Measurements from ENCODE around the gene TMEM72.

- no peak for TF ChIP-seq ZNF70 (CRISPR knock-in tag; IDR thresholded peaks at IDR 0.05)
- TF ChIP-seq TCF4 (CRISPR knock-in tag; IDR thresholded peaks at IDR 0.05; ENCODE audit: borderline replicate concordance), result no peak
- TF ChIP-seq, protein P1, sequence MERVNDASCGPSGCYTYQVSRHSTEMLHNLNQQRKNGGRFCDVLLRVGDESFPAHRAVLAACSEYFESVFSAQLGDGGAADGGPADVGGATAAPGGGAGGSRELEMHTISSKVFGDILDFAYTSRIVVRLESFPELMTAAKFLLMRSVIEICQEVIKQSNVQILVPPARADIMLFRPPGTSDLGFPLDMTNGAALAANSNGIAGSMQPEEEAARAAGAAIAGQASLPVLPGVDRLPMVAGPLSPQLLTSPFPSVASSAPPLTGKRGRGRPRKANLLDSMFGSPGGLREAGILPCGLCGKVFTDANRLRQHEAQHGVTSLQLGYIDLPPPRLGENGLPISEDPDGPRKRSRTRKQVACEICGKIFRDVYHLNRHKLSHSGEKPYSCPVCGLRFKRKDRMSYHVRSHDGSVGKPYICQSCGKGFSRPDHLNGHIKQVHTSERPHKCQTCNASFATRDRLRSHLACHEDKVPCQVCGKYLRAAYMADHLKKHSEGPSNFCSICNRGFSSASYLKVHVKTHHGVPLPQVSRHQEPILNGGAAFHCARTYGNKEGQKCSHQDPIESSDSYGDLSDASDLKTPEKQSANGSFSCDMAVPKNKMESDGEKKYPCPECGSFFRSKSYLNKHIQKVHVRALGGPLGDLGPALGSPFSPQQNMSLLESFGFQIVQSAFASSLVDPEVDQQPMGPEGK (CRISPR knock-in tag; IDR thresholded peaks at IDR 0.05; ENCODE audit: borderline replicate concordance), result no peak
- no peak for TF ChIP-seq CSDC2 (CRISPR knock-in tag; IDR thresholded peaks at IDR 0.05)
- TF ChIP-seq TSHZ2 (CRISPR knock-in tag; IDR thresholded peaks at IDR 0.05), result no peak
- no peak for TF ChIP-seq ZFP30 (CRISPR knock-in tag; IDR thresholded peaks at IDR 0.05)
- no peak for TF ChIP-seq POU6F1 (CRISPR knock-in tag; IDR thresholded peaks at IDR 0.05; ENCODE audit: borderline replicate concordance, low read depth)
- no peak for TF ChIP-seq ZFP3 (CRISPR knock-in tag; IDR thresholded peaks at IDR 0.05)
- no peak for TF ChIP-seq ZNF565 (CRISPR knock-in tag; conservative IDR thresholded peaks at IDR 0.05; ENCODE audit: low read depth)
- no peak for TF ChIP-seq ZC3H10 (CRISPR knock-in tag; IDR thresholded peaks at IDR 0.05)
- TF ChIP-seq ZNF8 (CRISPR knock-in tag; IDR thresholded peaks at IDR 0.05), result no peak
Measured at GRCh38 chr10:44935201-44935965, 24.2 kb downstream of the TMEM72 start.

Data from SK-N-SH treated with all-trans-retinoic acid at 6 μM for 48 hours (cell line).